Measurements from ENCODE around the gene PIP5KL1. TPM values are rescaled to one million over a fixed set of nuclear protein-coding genes. Genes with fewer than 3 reads are reported as not detected.
A peak's percentile ranks its signal among the peaks of the same experiment; 100 is the strongest.

Gene PIP5KL1
- total RNA-seq, 6 experiments from 2014 or later = 0.58 to 0.81 (median 0.70) TPM; not detected in 3

DNA sequence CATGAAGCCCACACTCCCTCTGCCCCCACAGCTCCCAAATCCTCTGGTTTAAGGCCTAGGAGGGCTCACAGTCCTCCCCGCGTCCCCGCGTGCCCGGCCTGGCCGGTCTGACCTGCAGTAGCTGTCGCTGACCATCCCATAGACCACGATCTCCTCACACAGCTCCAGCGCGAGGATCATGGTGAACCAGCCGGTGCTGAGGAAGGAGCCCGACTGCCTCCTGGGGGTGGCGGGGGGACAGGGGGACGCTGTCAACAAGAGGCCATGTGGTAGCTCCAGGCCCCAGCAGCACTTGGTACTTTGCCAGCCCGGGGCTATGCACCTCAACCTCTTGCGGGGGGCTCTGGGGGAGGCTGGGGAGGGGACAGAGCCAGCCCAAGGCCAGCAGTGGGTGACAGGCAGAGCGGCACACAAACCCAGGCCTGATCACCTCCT lies 20.7 kb downstream of the PIP5KL1 start:
- no peak overlapping the region for H3K27ac ChIP-seq
- H3K9me3 ChIP-seq = no peaks in the 10 kb centered on the region
- peaks cover 0 to 12% (median 5%) of the 10 kb centered on the region in 4 donors for H3K4me1 ChIP-seq
- TF ChIP-seq POLR2A (IDR thresholded peaks at IDR 0.05) = no peak
- TF ChIP-seq, protein P1, sequence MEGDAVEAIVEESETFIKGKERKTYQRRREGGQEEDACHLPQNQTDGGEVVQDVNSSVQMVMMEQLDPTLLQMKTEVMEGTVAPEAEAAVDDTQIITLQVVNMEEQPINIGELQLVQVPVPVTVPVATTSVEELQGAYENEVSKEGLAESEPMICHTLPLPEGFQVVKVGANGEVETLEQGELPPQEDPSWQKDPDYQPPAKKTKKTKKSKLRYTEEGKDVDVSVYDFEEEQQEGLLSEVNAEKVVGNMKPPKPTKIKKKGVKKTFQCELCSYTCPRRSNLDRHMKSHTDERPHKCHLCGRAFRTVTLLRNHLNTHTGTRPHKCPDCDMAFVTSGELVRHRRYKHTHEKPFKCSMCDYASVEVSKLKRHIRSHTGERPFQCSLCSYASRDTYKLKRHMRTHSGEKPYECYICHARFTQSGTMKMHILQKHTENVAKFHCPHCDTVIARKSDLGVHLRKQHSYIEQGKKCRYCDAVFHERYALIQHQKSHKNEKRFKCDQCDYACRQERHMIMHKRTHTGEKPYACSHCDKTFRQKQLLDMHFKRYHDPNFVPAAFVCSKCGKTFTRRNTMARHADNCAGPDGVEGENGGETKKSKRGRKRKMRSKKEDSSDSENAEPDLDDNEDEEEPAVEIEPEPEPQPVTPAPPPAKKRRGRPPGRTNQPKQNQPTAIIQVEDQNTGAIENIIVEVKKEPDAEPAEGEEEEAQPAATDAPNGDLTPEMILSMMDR (IDR thresholded peaks at IDR 0.05) = no peak
- H3K27me3 ChIP-seq = no peaks in the 10 kb centered on the region
- intact Hi-C loops (cut with DNase I) = no loop called here
- 67% methylated on average over 3 of the region's 17 CpGs for WGBS (ENCODE audit: insufficient coverage, low coverage, low lambda C conversion rate, missing lambda C conversion rate)
- peaks cover 0 to 1% (median 0%) of the 10 kb centered on the region in 4 donors for H3K36me3 ChIP-seq
- DNase-seq (no peak), ATAC-seq (no peak)
- no peak overlapping the region for H3K4me3 ChIP-seq

DNA sequence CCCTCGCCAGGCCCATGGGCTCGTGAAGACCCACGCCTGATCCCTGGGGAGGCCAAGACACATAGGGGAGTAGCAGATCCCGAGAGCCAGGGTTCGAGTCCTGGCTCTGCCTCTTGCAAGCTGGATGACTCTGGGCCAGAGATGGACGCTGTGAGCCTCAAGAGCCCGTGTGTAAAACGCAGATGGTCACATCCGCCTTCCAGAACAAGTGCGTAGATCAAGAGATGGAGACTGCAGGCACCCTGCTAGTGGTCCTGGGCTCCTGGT lies 22.0 kb downstream of the PIP5KL1 start:
- no peak for ATAC-seq
- Histone ChIP-seq H3K4me3 (no peak overlapping the region), H3K36me3 (peaks cover 0 to 1% (median 0%) of the 10 kb centered on the region in 4 donors), H3K9me3 (no peaks in the 10 kb centered on the region), H3K4me1 (peaks cover 0 to 21% (median 7%) of the 10 kb centered on the region in 4 donors), H3K27ac (no peak overlapping the region), H3K27me3 (no peaks in the 10 kb centered on the region)
- TF ChIP-seq POLR2A (IDR thresholded peaks at IDR 0.05) = no peak
- TF ChIP-seq, protein P1 (IDR thresholded peaks at IDR 0.05) = no peak
- DNase-seq = no peak
- WGBS (ENCODE audit: insufficient coverage, low coverage, low lambda C conversion rate, missing lambda C conversion rate) = 77% methylated on average over 3 of the region's 10 CpGs
- intact Hi-C loops (cut with DNase I) = no loop called here

DNA sequence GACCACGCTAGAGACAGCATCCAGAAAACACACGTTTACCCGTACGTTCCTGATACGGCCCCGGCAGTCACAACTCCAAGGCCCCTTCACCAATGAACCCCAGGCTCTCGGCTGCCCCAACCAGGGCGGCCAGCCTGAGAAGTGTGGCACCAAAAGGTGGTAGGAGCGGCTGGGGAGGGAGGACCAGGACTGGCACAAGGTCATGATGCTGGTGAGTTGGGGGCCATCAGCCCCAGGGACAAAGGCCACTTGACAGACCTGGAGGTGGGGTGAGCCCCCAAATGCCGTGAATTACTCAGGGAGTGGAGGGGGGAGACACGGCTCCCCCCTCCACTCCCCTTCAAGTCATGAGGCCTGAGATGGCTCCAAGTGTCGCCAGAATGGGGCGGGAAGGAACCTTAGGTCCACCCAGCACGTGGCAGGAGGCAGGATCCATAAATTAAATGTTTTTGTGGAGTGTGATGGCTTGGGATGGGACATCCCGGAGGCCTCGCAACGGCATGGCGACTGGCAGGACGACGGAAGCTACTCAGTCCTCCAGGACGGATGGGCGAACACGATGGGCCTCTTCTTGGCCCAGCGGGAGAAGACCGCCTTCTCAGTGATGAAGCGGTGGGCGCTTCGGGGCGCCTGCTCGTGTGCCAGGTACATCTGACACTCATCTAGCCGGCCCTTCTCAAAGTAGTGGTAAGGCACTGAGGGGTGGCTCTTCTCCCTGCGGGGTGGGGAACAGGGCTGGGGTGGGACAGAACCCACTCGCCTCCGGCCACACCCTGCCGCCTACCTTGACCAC lies 22.5 kb downstream of the PIP5KL1 start:
- intact Hi-C loops (cut with DNase I) = no loop called here
- Histone ChIP-seq H3K27me3 (no peaks in the 10 kb centered on the region), H3K9me3 (no peaks in the 10 kb centered on the region), H3K27ac (no peak overlapping the region), H3K4me3 (no peak overlapping the region), H3K36me3 (peaks cover 0 to 1% (median 0%) of the 10 kb centered on the region in 4 donors), H3K4me1 (peaks cover 0 to 21% (median 8%) of the 10 kb centered on the region in 4 donors)
- TF ChIP-seq POLR2A (IDR thresholded peaks at IDR 0.05) = no peak
- TF ChIP-seq, protein P1 (IDR thresholded peaks at IDR 0.05) = no peak
- ATAC-seq = no peak
- no peak for DNase-seq
- 97% methylated on average over 12 of the region's 35 CpGs for WGBS (ENCODE audit: insufficient coverage, low coverage, low lambda C conversion rate, missing lambda C conversion rate)

DNA sequence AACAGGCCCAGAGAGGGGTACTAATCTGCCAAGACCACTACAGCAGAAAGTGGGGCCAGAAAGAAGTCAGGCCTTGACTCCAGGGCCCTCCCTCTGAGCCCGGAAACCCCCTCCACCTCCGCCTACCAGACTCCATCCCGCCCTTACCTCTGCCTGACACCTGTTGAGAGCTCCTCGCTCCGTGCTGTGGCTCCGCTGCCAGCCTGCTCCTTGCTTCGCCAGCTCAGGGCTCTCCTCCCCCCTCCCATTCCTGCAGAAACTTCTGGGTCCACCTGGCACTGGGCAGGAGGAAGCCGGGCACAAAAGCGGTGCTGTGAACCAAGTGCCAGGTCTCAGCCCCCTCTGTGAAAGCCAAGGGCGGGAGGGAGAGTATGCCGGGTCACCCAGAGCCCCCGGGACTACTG lies 24.8 kb downstream of the PIP5KL1 start:
- TF ChIP-seq, protein P1 (IDR thresholded peaks at IDR 0.05) = no peak
- TF ChIP-seq POLR2A (IDR thresholded peaks at IDR 0.05) = no peak
- H3K27ac ChIP-seq = peak overlapping the region; percentile 2 to 60 (median 55)
- no peak overlapping the region for H3K4me3 ChIP-seq
- H3K36me3 ChIP-seq = no peaks in the 10 kb centered on the region
- peaks cover 0 to 16% (median 6%) of the 10 kb centered on the region in 4 donors for H3K4me1 ChIP-seq
- H3K9me3 ChIP-seq = no peaks in the 10 kb centered on the region
- intact Hi-C loops (cut with DNase I) = no loop called here
- H3K27me3 ChIP-seq = no peaks in the 10 kb centered on the region
- ATAC-seq (peak; percentile 9 to 14 (median 12)), DNase-seq (no peak)
- WGBS (ENCODE audit: insufficient coverage, low coverage, low lambda C conversion rate, missing lambda C conversion rate) = 43% methylated on average over 5 of the region's 12 CpGs
